Stimulated activated CD8-positive, alpha-beta memory T cell treated with anti-CD3 and anti-CD28 coated beads, Interleukin-7, amount 100 ng/mL, for 48 hours (primary cell): ENCODE results near the gene EVC2.
"Not testable (repeated sequence)": the region's sequence is repeated elsewhere in the genome, so short reads cannot be mapped to it uniquely, and the experiment has no call there.

Experiments
- DNase-seq, 2 donors: peaks; one replicate each; pipeline ENCODE4 v3.0.0-alpha.2; 2020; ENCODE audit warnings: low read depth in 1 of 2; ENCODE audit errors: extremely low read depth in 1 of 2

The EVC2 gene

DNA sequence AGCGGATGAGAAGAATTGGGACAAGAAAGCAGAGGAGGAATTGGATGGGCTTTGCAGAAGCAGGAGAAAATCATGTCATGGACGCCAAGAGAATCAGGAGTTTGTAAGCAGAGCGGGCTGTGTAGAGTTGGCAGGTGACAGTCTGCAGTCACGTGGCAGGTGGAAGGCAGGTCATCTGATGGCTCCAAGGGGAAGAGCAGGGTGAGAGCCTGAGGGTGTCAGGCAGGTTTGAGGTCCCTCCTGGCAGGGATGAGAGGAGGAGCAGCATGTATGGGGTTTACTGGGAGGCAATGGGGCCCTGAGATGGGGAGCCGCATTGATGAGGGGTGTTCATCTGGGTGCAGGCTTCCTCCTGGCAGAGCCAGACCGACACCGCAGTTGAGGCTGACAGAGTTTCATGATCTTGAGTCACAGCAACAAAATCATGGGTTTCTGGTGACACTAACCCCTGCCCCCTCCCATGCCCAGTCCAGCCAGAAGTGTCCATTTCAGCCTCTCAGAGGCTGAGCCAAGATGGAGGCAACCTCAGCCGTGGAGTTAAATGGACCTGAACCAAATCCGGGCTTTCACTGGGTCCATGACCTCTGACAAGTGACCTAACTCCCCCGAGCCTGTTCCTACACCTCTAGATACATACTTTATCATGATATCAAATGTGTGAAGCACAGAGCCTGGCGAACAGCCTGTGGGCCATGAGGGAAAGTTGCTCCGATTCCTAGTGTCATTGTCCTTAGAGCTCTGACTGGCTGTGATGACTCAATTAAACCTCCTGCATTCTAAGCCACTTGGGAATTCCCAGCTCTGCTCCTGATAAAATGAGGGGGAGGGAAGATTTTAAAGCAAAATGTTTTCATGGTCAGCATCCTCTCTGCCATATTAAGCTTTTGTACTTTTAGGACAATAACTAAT, 38.7 kb upstream of the EVC2 start:
- no peak for DNase-seq

- DNase-seq, result no peak
Measured at GRCh38 chr4:5746250-5746649, 37.9 kb upstream of the EVC2 start.

DNA sequence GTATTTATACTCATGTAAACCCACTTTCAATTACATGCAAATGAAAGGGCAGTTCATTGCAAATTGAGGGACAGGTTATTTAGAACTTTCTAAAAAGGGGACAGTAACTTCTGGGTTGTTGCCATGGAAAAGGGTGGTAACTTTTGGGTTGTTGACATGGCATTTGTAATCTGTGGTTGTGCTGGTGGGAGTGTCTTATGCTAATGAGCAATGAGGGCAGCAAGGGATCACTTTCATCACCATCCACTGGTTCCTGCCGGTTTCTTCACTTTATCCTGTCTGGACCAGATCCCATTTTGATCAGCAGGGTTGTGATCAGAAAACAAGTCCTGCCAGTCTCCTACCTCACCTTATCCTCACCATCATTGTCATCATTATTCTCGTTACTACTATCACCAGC, 34.6 kb upstream of the EVC2 start:
- no peak for DNase-seq

GRCh38 chr4:5742388-5742787, 34.0 kb upstream of the EVC2 start:
- DNase-seq, result no peak

- DNase-seq, result no peak
Measured at GRCh38 chr4:5738061-5738460, 29.7 kb upstream of the EVC2 start.

- no peak for DNase-seq
Measured at GRCh38 chr4:5735463-5735862, 27.1 kb upstream of the EVC2 start.

DNA sequence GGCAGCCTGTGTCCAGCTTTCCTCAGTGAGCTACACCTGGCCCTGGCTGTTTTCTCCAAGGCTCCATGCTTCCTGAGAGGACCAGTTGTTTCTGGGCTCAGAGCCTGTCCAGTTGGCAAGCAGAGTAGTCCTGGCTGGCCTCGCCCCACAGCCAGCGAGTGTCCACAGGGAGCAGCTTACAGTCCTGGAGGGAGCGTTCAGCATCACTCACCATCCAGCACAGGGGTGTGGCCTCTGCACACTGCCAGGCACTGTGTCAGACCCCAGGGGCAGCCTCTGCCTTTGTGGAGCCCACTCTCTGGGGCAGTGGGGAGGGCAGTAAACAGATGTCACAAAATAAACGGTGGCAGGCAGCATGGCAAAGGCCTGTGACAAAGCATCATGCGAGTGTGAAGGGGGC, 26.5 kb upstream of the EVC2 start:
- no peak for DNase-seq

DNA sequence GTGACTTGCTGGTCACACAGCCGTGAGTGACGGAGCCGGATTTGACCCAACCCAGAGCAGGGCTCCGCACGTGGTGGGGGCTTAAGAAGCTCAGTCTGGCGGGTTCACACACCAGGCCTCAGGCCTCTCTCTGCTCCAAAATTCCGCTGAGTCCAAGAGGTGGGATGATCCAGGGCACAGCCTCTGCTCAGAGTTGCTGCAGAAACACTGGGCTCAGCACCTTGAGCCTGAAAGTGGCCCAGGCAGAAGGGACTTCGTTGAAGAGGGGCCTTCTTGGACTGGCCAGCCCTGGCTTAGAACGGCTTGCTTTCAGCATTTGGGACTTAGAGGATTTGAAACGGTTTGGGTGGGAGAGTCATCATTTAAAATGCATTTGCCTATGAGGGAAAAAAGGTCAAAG, 23.8 kb upstream of the EVC2 start:
- DNase-seq, result no peak

DNA sequence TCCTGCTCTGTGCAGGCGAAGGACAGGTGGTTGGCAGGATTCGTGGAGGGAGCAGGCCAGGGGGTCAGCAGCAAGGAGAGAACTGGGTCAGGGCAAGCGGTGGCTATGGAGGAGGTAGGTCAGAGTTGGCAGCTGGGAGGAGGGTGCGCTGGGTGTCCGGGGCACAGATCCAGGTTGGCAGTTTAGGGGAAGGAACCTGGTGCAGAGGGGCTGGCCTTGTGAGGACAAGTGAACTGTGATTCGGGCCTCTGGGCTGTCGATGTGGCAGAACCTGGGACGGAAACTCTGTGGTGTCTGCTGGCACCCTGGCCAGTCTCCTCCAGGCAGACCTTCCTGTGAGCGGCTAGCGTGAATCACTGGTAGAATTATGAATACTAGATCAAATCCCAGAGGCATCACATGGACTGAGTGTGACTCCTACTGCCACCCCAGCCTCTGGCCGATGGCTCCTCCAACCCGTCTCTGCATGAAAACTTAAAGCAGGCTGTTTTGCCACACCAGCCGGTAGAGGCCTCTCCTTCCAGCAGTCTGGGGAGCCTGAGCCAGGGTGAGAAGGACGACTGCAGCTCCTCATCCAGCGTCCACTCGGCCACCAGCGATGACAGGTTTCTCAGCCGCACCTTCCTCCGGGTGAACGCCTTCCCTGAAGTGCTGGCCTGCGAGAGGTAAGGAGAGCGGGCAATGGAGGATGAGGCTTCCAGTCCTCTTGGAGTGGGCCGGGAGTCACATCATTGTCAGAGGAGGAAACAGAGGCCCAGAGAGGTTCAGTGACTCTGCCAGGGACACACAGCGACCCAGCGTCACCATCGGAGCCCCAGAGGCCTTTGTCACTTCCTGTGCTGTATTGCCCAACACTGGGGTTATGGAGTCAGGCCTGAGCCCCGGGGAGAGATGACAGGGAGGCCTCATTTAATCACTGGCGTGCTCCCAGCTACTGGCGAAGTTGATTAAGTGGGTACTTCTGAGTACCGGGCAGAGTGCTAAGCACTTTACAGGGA, 22.9 kb upstream of the EVC2 start:
- no peak for DNase-seq

DNA sequence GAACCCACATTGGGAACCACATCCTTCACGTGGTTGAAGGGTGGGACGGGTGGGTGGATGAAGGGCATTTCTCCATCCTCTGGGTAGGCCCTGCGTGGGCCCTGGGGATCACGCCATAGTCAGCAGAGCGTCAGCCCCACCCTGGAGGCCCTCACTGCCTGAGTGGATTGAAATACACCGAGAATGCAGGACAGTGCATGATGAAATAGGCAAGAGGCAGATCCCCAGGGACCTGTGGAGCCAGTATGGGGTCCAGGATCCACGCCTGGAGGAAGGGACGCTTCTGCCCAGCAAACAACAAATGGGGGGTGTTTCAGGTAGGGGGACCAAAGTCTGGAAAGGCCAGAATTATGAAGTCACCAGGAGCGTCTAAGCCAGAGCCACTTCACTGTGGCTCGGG, 22.1 kb upstream of the EVC2 start:
- DNase-seq, result no peak

DNA sequence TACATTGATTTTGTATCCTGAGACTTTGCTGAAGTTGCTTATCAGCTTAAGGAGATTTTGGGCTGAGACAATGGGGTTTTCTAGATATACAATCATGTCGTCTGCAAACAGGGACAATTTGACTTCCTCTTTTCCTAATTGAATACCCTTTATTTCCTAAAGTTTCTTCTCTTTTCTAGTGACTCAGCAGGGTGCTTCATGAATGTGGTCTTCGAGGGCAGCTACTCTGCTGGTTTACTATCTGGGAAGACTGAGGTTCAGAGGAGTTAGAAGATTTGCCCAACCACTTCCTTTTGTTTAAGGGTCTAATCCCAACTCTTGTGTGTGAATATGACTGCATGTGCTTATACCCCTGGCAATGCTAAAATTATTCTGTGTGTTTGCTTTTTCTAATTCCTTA, 20.1 kb upstream of the EVC2 start:
- not testable (repeated sequence) for DNase-seq

- DNase-seq, result no peak
Measured at GRCh38 chr4:5724377-5724776, 16.0 kb upstream of the EVC2 start.

GRCh38 chr4:5722328-5722727, 14.0 kb upstream of the EVC2 start:
- no peak for DNase-seq

- DNase-seq, result no peak
Measured at GRCh38 chr4:5721923-5722322, 13.6 kb upstream of the EVC2 start.

DNA sequence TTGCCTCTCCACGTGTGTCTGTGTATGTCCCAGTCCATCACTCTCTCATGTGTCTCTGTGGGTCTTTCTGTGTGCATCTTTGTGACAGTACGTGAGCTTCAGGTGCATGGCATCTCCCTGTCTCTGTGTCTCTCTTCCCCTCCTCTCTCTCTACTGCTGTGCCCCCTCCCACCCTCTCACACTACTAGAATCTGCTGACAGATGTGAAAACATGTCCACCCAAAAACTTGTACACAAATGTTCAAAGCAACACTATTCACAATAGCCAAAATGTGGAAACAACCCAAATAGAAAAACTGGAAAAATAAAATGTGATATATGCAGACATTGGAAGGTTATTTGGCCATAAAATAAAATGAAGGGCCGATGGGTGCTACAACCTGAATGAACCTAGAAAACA, 12.6 kb upstream of the EVC2 start:
- no peak for DNase-seq

GRCh38 chr4:5720157-5720850, 11.9 kb upstream of the EVC2 start:
- no peak for DNase-seq

DNA sequence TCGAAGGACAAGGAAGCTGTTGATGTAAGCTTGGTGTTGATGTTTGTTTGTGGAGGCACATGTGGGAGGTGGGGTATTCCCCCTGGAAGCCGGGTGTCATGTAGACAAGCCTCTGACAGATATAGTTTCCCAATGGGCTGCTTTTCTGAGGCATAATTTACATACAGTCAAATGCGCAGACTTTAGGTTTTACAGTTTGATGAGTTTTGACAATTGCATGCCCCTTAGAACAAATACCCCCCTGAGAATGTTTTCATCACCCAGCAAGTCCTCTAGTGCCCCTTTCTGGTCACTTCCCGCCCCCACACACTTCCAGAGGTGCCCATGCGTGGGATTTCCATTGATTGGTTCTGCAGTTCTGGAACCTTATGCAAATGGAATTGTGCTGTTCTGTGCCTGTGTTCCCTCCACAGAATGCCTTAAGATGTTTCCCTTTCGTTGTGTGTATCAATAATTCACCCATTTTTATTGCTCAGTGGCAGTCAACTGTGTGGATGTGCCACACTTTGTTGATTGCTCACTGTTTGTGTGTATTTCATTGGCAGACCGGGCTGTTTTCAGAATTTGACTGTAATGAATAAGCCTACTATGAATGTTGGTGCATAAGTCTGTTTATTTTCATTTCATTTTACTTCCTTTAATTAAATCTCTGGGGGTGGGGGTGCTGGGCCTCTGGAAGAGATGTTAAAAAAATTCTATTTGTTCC, 11.1 kb upstream of the EVC2 start:
- DNase-seq, result no peak

DNA sequence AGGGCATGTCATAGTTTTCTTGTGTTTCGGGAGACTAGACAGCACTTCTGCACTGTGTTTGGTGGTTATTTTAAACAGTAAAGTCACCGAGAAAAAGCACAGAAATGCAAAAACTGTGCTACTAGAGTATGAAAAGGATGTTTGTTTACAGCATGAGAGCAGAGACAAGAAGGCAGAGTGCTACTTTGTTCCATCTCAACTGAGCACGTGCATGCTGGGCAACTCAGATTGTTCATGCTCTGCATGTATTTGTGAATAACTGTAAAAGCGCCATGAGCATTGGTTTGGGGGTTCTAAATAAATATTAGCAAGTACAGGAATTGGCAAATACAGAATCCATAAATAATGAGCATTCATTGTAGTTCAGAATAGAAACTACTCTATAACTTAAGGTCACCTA, 10.1 kb upstream of the EVC2 start:
- DNase-seq, result no peak

GRCh38 chr4:5717449-5718158, 9.2 kb upstream of the EVC2 start:
- DNase-seq, result no peak

DNA sequence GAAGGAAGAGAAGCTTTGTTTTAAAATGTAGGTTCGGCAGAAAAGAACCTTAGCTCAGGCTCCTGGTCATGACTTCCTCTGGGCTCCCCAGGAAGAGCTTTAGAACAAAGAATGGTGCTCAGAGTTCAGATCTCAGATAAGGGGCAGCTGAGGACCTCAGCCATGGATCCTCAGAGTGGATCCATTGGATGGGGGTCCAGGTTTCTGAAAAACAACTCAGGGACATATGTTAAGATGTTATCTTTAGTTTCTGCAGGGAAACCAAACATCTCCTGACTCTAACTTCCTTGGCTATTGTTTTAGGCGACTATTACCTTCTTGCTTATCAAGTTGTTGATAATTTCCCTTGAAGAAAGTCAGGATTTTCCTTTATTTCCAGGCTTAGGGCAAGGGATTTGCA, 8.0 kb upstream of the EVC2 start:
- DNase-seq, result no peak
